OCI-LY3 (cell line): ENCODE results near the gene AUTS2.

Experiments
- CTCF ChIP-seq: fragments of 200-600, 300-600 bp; sonication (generic); IDR thresholded peaks from 2 replicates; pipeline ENCODE4 v1.5.1; 2014; ENCODE audit warnings: antibody characterized with exemption, low read length, low read depth
- EZH2phosphoT487 ChIP-seq: fragments of 200-600 bp; shearing (Covaris generic); IDR thresholded peaks from 2 replicates; pipeline ENCODE4 v1.6.1; 2018; ENCODE audit warnings: antibody characterized with exemption, mixed run types, low read depth

GRCh38 chr7:70208236-70209063 is 610.2 kb downstream of the AUTS2 start:
- TF ChIP-seq CTCF (no peak), EZH2phosphoT487 (no peak)
